Neuronal stem cell (in vitro differentiated cells): ENCODE data around the gene ABCA3.

ENCODE experiments used
- DNase-seq: peaks from one replicate; pipeline ENCODE4 v3.0.0-alpha.2; 2013; ENCODE audit warnings: low spot score
- H2AFZ ChIP-seq: one replicate; pipeline ENCODE4 v1.6.1; 2013; ENCODE audit warnings: mild to moderate bottlenecking, low read length, inconsistent platforms
- H2AK5ac ChIP-seq: 2 replicates; pipeline ENCODE4 v1.6.1; 2013; ENCODE audit warnings: low read depth, mild to moderate bottlenecking, inconsistent platforms, low read length, moderate library complexity, mixed read lengths
- H2BK120ac ChIP-seq: 2 replicates; pipeline ENCODE4 v1.6.1; 2013; ENCODE audit warnings: low read depth, mild to moderate bottlenecking, inconsistent platforms, low read length, moderate library complexity, mixed read lengths
- H2BK12ac ChIP-seq: one replicate; pipeline ENCODE4 v1.6.1; 2013; ENCODE audit warnings: low read length, inconsistent platforms
- H2BK15ac ChIP-seq: 2 replicates; pipeline ENCODE4 v1.6.1; 2013; ENCODE audit warnings: mild to moderate bottlenecking, low read length, inconsistent platforms, mixed read lengths
- H2BK5ac ChIP-seq: one replicate; pipeline ENCODE4 v1.6.1; 2013; ENCODE audit warnings: inconsistent platforms, mild to moderate bottlenecking, low read length, moderate library complexity
- H3K14ac ChIP-seq: one replicate; pipeline ENCODE4 v1.6.1; 2013; ENCODE audit warnings: low read length, inconsistent platforms
- H3K18ac ChIP-seq: 2 replicates; pipeline ENCODE4 v1.6.1; 2013; ENCODE audit warnings: low read length, inconsistent platforms
- H3K23ac ChIP-seq: 2 replicates; pipeline ENCODE4 v1.6.1; 2013; ENCODE audit warnings: low read depth, mild to moderate bottlenecking, mixed read lengths, low read length, inconsistent platforms; ENCODE audit not compliant: poor library complexity
- H3K27ac ChIP-seq: replicated peaks from 3 replicates; pipeline ENCODE4 v1.5.1; 2013; ENCODE audit warnings: low read length, inconsistent platforms
- H3K27me3 ChIP-seq, 3 experiments: 2 replicates each; pipeline ENCODE4 v1.6.1; 2013; ENCODE audit warnings: low read length in 3 of 3, mild to moderate bottlenecking in 2 of 3, inconsistent platforms in 1 of 3, low read depth in 1 of 3, mixed read lengths in 1 of 3, moderate library complexity in 1 of 3; ENCODE audit not compliant: control insufficient read depth in 3 of 3, insufficient read depth in 3 of 3
- H3K36me3 ChIP-seq, 2 donors: replicated peaks in 1 of 2; 2 replicates each; pipeline ENCODE4 v1.6.1; 2013; ENCODE audit warnings: low read length in 2 of 2; ENCODE audit not compliant: control insufficient read depth in 2 of 2, insufficient read depth in 2 of 2
- H3K4ac ChIP-seq: 2 replicates; pipeline ENCODE4 v1.6.1; 2013; ENCODE audit warnings: inconsistent platforms, mild to moderate bottlenecking, low read length, moderate library complexity
- H3K4me1 ChIP-seq, 2 donors: 1 replicate in 1 of 2; 2 replicates in 1 of 2; pipeline ENCODE4 v1.6.1; 2013; ENCODE audit warnings: low read length in 2 of 2, low read depth in 1 of 2; ENCODE audit not compliant: control insufficient read depth in 2 of 2, insufficient read depth in 1 of 2
- H3K4me2 ChIP-seq: one replicate; pipeline ENCODE4 v1.6.1; 2013; ENCODE audit warnings: mild to moderate bottlenecking, low read length, inconsistent platforms; ENCODE audit not compliant: insufficient read depth, poor library complexity, severe bottlenecking
- H3K4me3 ChIP-seq, 2 donors: 2 replicates each; pipeline ENCODE4 v1.5.1; 2013; ENCODE audit warnings: low read length in 2 of 2, mild to moderate bottlenecking in 2 of 2, inconsistent platforms in 1 of 2, moderate library complexity in 1 of 2
- H3K79me1 ChIP-seq: one replicate; pipeline ENCODE4 v1.6.1; 2013; ENCODE audit warnings: low read depth, mild to moderate bottlenecking, inconsistent platforms, low read length, moderate library complexity
- H3K9ac ChIP-seq: one replicate; pipeline ENCODE4 v1.6.1; 2013; ENCODE audit warnings: mild to moderate bottlenecking, low read depth, low read length, inconsistent platforms; ENCODE audit not compliant: poor library complexity
- H3K9me3 ChIP-seq, 2 donors: replicated peaks in 1 of 2; 2 replicates each; pipeline versions ENCODE3 to v1.6.1; 2013; ENCODE audit warnings: low read length in 2 of 2, mild to moderate bottlenecking in 2 of 2, inconsistent platforms in 1 of 2, low read depth in 1 of 2, mixed read lengths in 1 of 2, moderate library complexity in 1 of 2; ENCODE audit not compliant: control insufficient read depth in 2 of 2, insufficient read depth in 1 of 2
- H4K8ac ChIP-seq: one replicate; pipeline ENCODE4 v1.6.1; 2013; ENCODE audit warnings: low read depth, mild to moderate bottlenecking, inconsistent platforms, low read length, moderate library complexity
- H4K91ac ChIP-seq: one replicate; pipeline ENCODE4 v1.6.1; 2013; ENCODE audit warnings: low read length, low read depth, mild to moderate bottlenecking, inconsistent platforms; ENCODE audit not compliant: poor library complexity
- WGBS, 2 donors: extraction: QIAGEN DNeasy Blood & Tissue Kit; methylation state at CpG; one replicate each; pipeline ENCODE4 v1.1.7; 2013; ENCODE audit warnings: missing lambda C conversion rate in 2 of 2, mixed read lengths in 1 of 2; ENCODE audit not compliant: insufficient read length in 2 of 2, insufficient replicate concordance in 1 of 2; ENCODE audit errors: extremely low coverage in 2 of 2; 5-methylcytosine and 5-hydroxymethylcytosine counted together

ABCA3 gene

DNA sequence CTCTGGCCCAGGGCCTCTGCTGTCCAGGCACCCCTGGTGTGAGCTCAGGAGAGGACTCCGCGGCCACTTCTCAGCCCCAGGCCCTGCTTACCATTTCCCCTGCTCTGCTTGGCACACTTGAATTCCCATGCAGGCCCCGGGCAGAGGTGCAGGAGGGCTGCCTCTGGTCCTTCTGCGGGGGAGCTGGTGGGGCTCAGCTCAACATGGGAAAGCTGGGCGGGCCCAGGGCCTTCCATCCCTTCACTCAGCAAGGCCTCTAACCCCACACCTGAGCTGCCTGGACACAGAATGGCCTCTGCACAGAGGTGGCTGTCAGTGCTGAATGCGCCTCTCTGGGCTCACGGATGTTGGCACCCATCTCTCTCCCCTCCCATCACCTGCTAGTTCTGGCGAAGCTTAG, 60.1 kb downstream of the ABCA3 start:
- Histone ChIP-seq H3K27ac (no peak overlapping the region), H3K27me3 (no peaks in the 10 kb centered on the region), H4K8ac (peak overlapping the region; percentile 17), H2AFZ (no peak overlapping the region), H2BK5ac (peak overlapping the region; percentile 66), H3K23ac (peak overlapping the region; percentile 31), H3K9ac (peak overlapping the region; percentile 44), H3K4me3 (no peak overlapping the region), H3K79me1 (no peaks in the 10 kb centered on the region), H3K14ac (no peak overlapping the region), H4K91ac (no peak overlapping the region), H2AK5ac (peak overlapping the region; percentile 63), H3K4me2 (no peak overlapping the region), H3K18ac (no peak overlapping the region), H2BK12ac (no peak overlapping the region), H2BK15ac (no peak overlapping the region), H3K36me3 (peaks cover 0 to 14% of the 10 kb centered on the region in 2 donors), H2BK120ac (no peak overlapping the region), H3K9me3 (peaks cover 0 to 2% of the 10 kb centered on the region in 2 donors), H3K4ac (no peak overlapping the region), H3K4me1 (no peaks in the 10 kb centered on the region)
- DNase-seq = no peak
- no CpG with 5 or more reads among the region's 8 CpGs for WGBS, 2 donors

DNA sequence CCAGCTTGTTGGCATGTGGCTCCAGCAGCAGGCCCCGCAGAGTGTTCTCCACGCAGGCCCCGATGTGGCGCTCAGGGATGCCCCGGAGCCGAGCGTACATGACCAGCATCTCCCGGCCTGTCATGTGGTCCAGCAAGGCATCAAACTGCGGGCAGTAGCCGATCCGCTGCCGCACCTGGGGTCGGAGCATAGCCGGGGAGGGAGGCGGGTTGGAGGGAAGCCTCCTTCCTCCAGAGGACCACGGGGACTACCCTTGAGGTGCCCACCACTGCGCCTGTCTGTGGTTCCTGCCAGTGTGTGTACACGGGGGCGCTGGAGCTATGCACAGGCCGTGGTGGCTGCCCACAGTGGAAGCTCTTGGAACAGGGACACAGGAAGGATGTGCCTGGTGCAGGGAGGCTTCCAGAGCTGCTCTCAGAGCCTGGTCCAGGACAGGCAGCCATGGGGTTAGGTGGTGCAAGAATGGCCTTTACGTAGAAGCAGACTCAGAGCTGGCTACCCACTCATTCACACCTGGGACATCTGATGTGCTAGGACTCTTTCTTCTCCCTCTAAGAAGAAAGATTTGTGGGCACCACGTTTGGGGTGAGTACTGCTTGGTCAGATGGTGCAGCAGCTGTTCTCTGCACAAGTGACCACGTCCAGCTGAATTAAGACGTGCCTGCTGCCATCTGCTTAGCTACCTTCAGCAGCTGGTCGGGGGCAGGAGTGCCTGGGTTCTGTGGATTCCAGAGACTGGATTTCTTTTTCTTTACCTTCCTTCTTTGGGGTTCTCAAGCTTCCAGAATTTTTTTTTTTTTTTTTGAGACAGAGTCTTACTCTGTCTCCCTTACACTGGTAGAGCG, 61.4 kb downstream of the ABCA3 start:
- no CpG with 5 or more reads among the region's 26 CpGs for WGBS, 2 donors
- Histone ChIP-seq H4K8ac (no peak overlapping the region), H3K4me3 (no peak overlapping the region), H3K14ac (no peak overlapping the region), H2AFZ (no peak overlapping the region), H4K91ac (no peak overlapping the region), H2BK15ac (no peak overlapping the region), H3K23ac (peak overlapping the region; percentile 59), H2AK5ac (no peak overlapping the region), H2BK12ac (no peak overlapping the region), H3K4me1 (no peaks in the 10 kb centered on the region), H3K18ac (no peak overlapping the region), H2BK5ac (no peak overlapping the region), H3K27ac (no peak overlapping the region), H2BK120ac (no peak overlapping the region), H3K4me2 (no peak overlapping the region), H3K9me3 (peaks cover 0 to 2% of the 10 kb centered on the region in 2 donors), H3K27me3 (no peaks in the 10 kb centered on the region), H3K9ac (peak overlapping the region; percentile 60), H3K36me3 (peaks cover 0 to 8% of the 10 kb centered on the region in 2 donors), H3K4ac (no peak overlapping the region), H3K79me1 (no peaks in the 10 kb centered on the region)
- no peak for DNase-seq

DNA sequence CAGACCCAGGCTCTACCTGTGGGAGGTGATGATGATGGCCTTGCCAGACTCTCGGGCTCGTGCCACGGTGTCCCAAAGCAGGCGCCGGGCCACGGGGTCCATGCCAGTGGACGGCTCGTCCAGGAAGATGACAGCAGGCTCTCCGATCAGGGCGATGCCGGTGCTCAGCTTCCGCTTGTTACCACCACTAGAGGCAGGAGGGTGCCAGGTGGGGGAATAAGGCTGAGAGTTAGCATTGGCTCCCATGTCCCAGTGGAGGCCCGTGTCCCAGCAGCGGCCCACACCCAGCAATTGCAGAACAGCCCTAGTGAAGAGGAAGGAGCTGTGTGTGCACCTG, 62.3 kb downstream of the ABCA3 start:
- Histone ChIP-seq H3K79me1 (peaks cover 2% of the 10 kb centered on the region), H3K27ac (no peak overlapping the region), H3K27me3 (no peaks in the 10 kb centered on the region), H3K4me1 (no peaks in the 10 kb centered on the region), H2AFZ (no peak overlapping the region), H3K4ac (no peak overlapping the region), H4K8ac (no peak overlapping the region), H3K4me2 (no peak overlapping the region), H2AK5ac (peak overlapping the region; percentile 25), H3K9me3 (no peaks in the 10 kb centered on the region), H2BK5ac (no peak overlapping the region), H2BK12ac (no peak overlapping the region), H2BK120ac (no peak overlapping the region), H3K14ac (no peak overlapping the region), H3K36me3 (peaks cover 0 to 8% of the 10 kb centered on the region in 2 donors), H3K18ac (no peak overlapping the region), H3K9ac (no peak overlapping the region), H3K4me3 (no peak overlapping the region), H2BK15ac (no peak overlapping the region), H3K23ac (no peak overlapping the region), H4K91ac (no peak overlapping the region)
- no peak for DNase-seq
- WGBS, 2 donors = no CpG with 5 or more reads among the region's 14 CpGs

DNA sequence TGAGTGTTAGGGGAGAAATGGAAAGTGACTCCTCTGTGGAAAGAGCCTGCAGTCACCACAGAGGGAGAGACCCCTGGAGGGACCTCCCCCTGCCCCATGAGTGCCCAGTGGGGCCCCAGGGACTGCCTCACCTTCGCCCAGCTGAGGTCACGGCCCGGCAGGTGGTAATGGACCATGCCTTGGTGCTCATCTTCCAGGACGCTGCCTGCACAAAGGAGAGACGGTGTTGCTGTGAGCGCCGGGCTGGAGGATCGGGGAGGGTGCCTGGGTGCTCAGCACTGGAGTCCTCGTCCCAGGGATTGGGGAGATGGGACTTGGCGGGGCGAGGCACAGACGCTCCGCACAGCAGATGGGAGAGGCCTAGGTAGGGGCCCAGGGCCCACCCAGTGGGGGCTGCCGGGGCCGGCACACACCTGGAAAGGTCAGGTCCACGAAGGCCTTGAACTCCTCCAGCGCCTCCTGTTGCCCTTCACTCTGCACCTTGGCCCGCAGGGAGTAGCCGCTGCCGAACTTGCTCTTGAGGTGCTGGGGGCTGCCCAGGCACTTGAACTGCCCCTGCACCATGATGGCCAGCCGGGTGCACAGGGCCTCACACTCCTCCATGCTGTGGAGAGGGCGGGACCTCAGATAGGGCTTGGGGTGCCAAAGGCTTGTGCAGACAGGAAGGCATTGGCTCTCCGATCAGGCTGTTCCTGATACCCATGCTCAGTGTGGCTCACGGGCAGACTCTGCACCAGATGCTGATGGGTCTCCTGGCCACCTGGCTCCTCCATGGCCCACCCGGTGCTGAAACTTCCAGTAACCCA, 62.9 kb downstream of the ABCA3 start:
- peak overlapping the region in 1 of 2 donors; percentile 20 for H3K4me3 ChIP-seq
- H2BK5ac ChIP-seq = peak overlapping the region; percentile 24
- H4K91ac ChIP-seq = no peak overlapping the region
- no peak overlapping the region for H3K9ac ChIP-seq
- WGBS, 2 donors = no CpG with 5 or more reads among the region's 25 CpGs
- H3K27me3 ChIP-seq = no peaks in the 10 kb centered on the region
- no peak overlapping the region for H4K8ac ChIP-seq
- H2AK5ac ChIP-seq = no peak overlapping the region
- H3K23ac ChIP-seq = peak overlapping the region; percentile 73
- no peak overlapping the region for H3K27ac ChIP-seq
- no peaks in the 10 kb centered on the region for H3K4me1 ChIP-seq
- no peak overlapping the region for H2BK15ac ChIP-seq
- H3K36me3 ChIP-seq = peaks cover 0 to 10% of the 10 kb centered on the region in 2 donors
- no peak overlapping the region for H2BK12ac ChIP-seq
- peak overlapping the region; percentile 56 for H3K14ac ChIP-seq
- no peaks in the 10 kb centered on the region for H3K9me3 ChIP-seq
- peaks cover 2% of the 10 kb centered on the region for H3K79me1 ChIP-seq
- DNase-seq = no peak
- no peak overlapping the region for H3K4ac ChIP-seq
- no peak overlapping the region for H3K4me2 ChIP-seq
- H2AFZ ChIP-seq = no peak overlapping the region
- H2BK120ac ChIP-seq = no peak overlapping the region
- H3K18ac ChIP-seq = no peak overlapping the region
